Endothelial cell of umbilical vein (primary cell): ENCODE measurements around the gene AFDN.

Source experiments
- CTCF ChIP-seq, 2 donors: IDR thresholded peaks; 1 replicate in 1 of 2; 2 replicates in 1 of 2; pipeline ENCODE4 v1.5.1; 2011; ENCODE audit warnings: low read length in 2 of 2, mild to moderate bottlenecking in 2 of 2, moderate library complexity in 2 of 2, control low read depth in 1 of 2, inconsistent platforms in 1 of 2, low read depth in 1 of 2; ENCODE audit not compliant: insufficient read depth in 1 of 2; ENCODE audit errors: extremely low read depth in 1 of 2
- POLR2AphosphoS5 ChIP-seq: IDR thresholded peaks from 2 replicates; pipeline ENCODE4 v1.6.1; 2012; ENCODE audit warnings: low read depth, mild to moderate bottlenecking, control low read depth, low read length, moderate library complexity; ENCODE audit not compliant: insufficient read depth

GRCh38 chr6:168015482-168016175, 188.9 kb downstream of the AFDN start:
- TF ChIP-seq CTCF (IDR thresholded peaks at IDR 0.05; ENCODE audit: extremely low read depth in 1 of 2, insufficient read depth in 1 of 2, low read depth in 1 of 2, low read length in 2 of 2) (no peak), POLR2AphosphoS5 (no peak)
